Stimulated activated CD4-positive, alpha-beta T cell treated with anti-CD3 and anti-CD28 coated beads, Interleukin-12 subunit alpha, Interleukin-12 subunit beta, amount 100 ng/mL, for 24 hours (primary cell): Measurements from ENCODE around the gene CHAC1.
"Not testable (repeated sequence)": the region's sequence is repeated elsewhere in the genome, so short reads cannot be mapped to it uniquely, and the experiment has no call there.

ENCODE experiments used
- DNase-seq, 2 experiments: peaks; one replicate each; pipeline ENCODE4 v3.0.0-alpha.2; 2020; ENCODE audit warnings: low read depth in 2 of 2

CHAC1 gene

GRCh38 chr15:40957041-40957555 lies 3.8 kb downstream of the CHAC1 start:
- DNase-seq: no peak

GRCh38 chr15:40957581-40958051 lies 4.3 kb downstream of the CHAC1 start:
- no peak for DNase-seq

GRCh38 chr15:40958146-40958545 lies 4.9 kb downstream of the CHAC1 start:
- no peak for DNase-seq

- DNase-seq: no peak
Observed at GRCh38 chr15:40958723-40959122, 5.5 kb downstream of the CHAC1 start.

GRCh38 chr15:40959331-40960141 lies 6.3 kb downstream of the CHAC1 start:
- no peak for DNase-seq

- DNase-seq: no peak
Observed at GRCh38 chr15:40960151-40960885, 7.0 kb downstream of the CHAC1 start.

- DNase-seq: no peak
Observed at GRCh38 chr15:40960925-40961324, 7.7 kb downstream of the CHAC1 start.

- not testable (repeated sequence) for DNase-seq
Observed at GRCh38 chr15:40961740-40962139, 8.5 kb downstream of the CHAC1 start.

- not testable (repeated sequence) for DNase-seq
Observed at GRCh38 chr15:40962317-40962716, 9.0 kb downstream of the CHAC1 start.

GRCh38 chr15:40963201-40963600 lies 9.9 kb downstream of the CHAC1 start:
- DNase-seq: no peak

GRCh38 chr15:40964006-40964405 lies 10.7 kb downstream of the CHAC1 start:
- no peak for DNase-seq

- DNase-seq: no peak
Observed at GRCh38 chr15:40964634-40965033, 11.4 kb downstream of the CHAC1 start.

GRCh38 chr15:40968290-40969085 lies 15.2 kb downstream of the CHAC1 start:
- no peak for DNase-seq

GRCh38 chr15:40969363-40969762 lies 16.1 kb downstream of the CHAC1 start:
- no peak for DNase-seq

- no peak for DNase-seq
Observed at GRCh38 chr15:40974879-40975278, 21.6 kb downstream of the CHAC1 start.

GRCh38 chr15:40976819-40977218 lies 23.5 kb downstream of the CHAC1 start:
- DNase-seq: no peak

- no peak for DNase-seq
Observed at GRCh38 chr15:40978141-40978540, 24.9 kb downstream of the CHAC1 start.

- DNase-seq: no peak
Observed at GRCh38 chr15:40978562-40978961, 25.3 kb downstream of the CHAC1 start.

- no peak for DNase-seq
Observed at GRCh38 chr15:40981186-40981585, 27.9 kb downstream of the CHAC1 start.

- no peak for DNase-seq
Observed at GRCh38 chr15:40982855-40983254, 29.6 kb downstream of the CHAC1 start.

GRCh38 chr15:40984406-40984805 lies 31.1 kb downstream of the CHAC1 start:
- DNase-seq: no peak

- no peak for DNase-seq
Observed at GRCh38 chr15:40984964-40985363, 31.7 kb downstream of the CHAC1 start.
